ENCODE data around the gene RXRA. TPM values are rescaled to one million over a fixed set of nuclear protein-coding genes. Genes with fewer than 3 reads are reported as not detected.

Gene RXRA
- total RNA-seq, 4 donors from 2014 or later: 39.4 to 81.3 (median 67.4) TPM

DNA sequence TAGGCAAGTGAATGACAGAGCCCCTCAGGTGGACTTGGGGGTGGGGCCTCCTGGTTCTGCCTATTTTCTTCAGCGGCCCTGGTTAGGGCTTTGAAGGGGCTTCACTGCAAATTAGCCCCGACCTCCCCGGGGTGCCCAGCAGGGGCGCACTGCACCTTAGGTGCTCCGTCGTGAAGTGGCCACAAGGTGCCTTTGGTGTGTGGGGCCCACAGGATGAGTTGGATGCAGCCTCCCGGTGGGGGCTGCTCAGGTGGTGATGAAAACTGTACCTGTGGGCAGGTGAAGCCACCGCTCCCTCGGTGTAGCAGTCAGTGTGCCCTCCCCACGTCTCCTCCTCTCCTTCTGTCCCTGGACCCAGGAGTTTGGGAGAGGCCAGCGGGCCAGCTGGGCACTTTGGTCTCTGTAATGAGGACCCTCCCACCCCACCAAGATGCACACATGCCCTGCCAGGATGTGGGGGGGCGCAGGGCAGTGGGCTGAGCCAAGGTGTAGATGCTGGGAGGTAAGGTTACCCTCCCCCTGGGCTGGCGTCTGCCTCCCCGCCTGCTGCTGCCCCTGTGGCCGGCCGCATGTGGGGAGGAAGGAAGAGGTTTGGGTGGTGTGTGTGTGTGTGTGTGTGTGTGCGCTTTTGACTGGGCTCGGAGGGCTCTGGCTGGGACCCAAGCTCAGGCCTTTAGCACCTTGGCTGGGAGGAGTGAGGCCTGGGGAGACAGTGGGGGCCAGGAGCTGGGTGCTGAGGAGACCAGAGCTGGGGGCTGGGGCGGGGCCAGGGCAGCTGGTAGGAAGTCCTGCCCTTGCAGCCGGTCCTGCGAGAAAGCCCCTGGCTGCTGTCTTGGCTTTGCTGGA is 55.6 kb downstream of the RXRA start:
- Histone ChIP-seq H3K9me3 (no peaks in the 10 kb centered on the region), H3K4me1 (peaks cover 54 to 100% of the 10 kb centered on the region in 2 donors), H3K4me3 (replicated peaks in 1 of 3) (no peak overlapping the region), H3K27ac (peak overlapping the region in 1 of 3 donors; percentile 38), H3K36me3 (no peaks in the 10 kb centered on the region), H3K27me3 (no peaks in the 10 kb centered on the region)
- DNase-seq: peak; percentile 58 to 69
- intact Hi-C loops (cut with DNase I): no loop called here
- no peak for TF ChIP-seq POLR2A (IDR thresholded peaks at IDR 0.05)
- TF ChIP-seq, protein P1, sequence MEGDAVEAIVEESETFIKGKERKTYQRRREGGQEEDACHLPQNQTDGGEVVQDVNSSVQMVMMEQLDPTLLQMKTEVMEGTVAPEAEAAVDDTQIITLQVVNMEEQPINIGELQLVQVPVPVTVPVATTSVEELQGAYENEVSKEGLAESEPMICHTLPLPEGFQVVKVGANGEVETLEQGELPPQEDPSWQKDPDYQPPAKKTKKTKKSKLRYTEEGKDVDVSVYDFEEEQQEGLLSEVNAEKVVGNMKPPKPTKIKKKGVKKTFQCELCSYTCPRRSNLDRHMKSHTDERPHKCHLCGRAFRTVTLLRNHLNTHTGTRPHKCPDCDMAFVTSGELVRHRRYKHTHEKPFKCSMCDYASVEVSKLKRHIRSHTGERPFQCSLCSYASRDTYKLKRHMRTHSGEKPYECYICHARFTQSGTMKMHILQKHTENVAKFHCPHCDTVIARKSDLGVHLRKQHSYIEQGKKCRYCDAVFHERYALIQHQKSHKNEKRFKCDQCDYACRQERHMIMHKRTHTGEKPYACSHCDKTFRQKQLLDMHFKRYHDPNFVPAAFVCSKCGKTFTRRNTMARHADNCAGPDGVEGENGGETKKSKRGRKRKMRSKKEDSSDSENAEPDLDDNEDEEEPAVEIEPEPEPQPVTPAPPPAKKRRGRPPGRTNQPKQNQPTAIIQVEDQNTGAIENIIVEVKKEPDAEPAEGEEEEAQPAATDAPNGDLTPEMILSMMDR (IDR thresholded peaks at IDR 0.05): no peak
- WGBS, 2 donors: 41 to 58% methylated on average over 13 to 17 of the region's 21 CpGs

- peaks cover 53 to 100% of the 10 kb centered on the region in 2 donors for H3K4me1 ChIP-seq
- H3K4me3 ChIP-seq (replicated peaks in 1 of 3): no peak overlapping the region
- WGBS, 2 donors: 81 to 82% methylated on average over 9 to 14 of the region's 14 CpGs
- TF ChIP-seq POLR2A (IDR thresholded peaks at IDR 0.05): no peak
- TF ChIP-seq, protein P1 (IDR thresholded peaks at IDR 0.05): no peak
- H3K27me3 ChIP-seq: no peaks in the 10 kb centered on the region
- DNase-seq: no peak
- no peak overlapping the region for H3K27ac ChIP-seq
- no peaks in the 10 kb centered on the region for H3K9me3 ChIP-seq
- no peaks in the 10 kb centered on the region for H3K36me3 ChIP-seq
- intact Hi-C loops (cut with DNase I): no loop called here
These were observed 56.5 kb downstream of the RXRA start for GRCh38 chr9:134382733-134383132.

- H3K27ac ChIP-seq: no peak overlapping the region
- no peak for TF ChIP-seq POLR2A (IDR thresholded peaks at IDR 0.05)
- TF ChIP-seq, protein P1 (IDR thresholded peaks at IDR 0.05): no peak
- intact Hi-C loops (cut with DNase I): no loop called here
- peaks cover 49 to 99% of the 10 kb centered on the region in 2 donors for H3K4me1 ChIP-seq
- no peak overlapping the region for H3K4me3 ChIP-seq (replicated peaks in 1 of 3)
- 82 to 100% methylated on average over 2 to 6 of the region's 6 CpGs for WGBS, 2 donors
- no peaks in the 10 kb centered on the region for H3K9me3 ChIP-seq
- DNase-seq: no peak
- H3K27me3 ChIP-seq: no peaks in the 10 kb centered on the region
- no peaks in the 10 kb centered on the region for H3K36me3 ChIP-seq
These were observed 56.9 kb downstream of the RXRA start for GRCh38 chr9:134383148-134383547.

- TF ChIP-seq, protein P1 (IDR thresholded peaks at IDR 0.05): no peak
- no peak for TF ChIP-seq POLR2A (IDR thresholded peaks at IDR 0.05)
- intact Hi-C loops (cut with DNase I): no loop called here
- H3K4me1 ChIP-seq: peaks cover 37 to 99% of the 10 kb centered on the region in 2 donors
- no peaks in the 10 kb centered on the region for H3K27me3 ChIP-seq
- H3K27ac ChIP-seq: no peak overlapping the region
- 65 to 76% methylated on average over 7 of the region's 19 CpGs for WGBS, 2 donors
- H3K36me3 ChIP-seq: no peaks in the 10 kb centered on the region
- no peak overlapping the region for H3K4me3 ChIP-seq (replicated peaks in 1 of 3)
- H3K9me3 ChIP-seq: no peaks in the 10 kb centered on the region
- DNase-seq: no peak
These were observed 58.7 kb downstream of the RXRA start for GRCh38 chr9:134384811-134385479.

- peaks cover 37 to 98% of the 10 kb centered on the region in 2 donors for H3K4me1 ChIP-seq
- 100% methylated on average over 2 of the region's 24 CpGs; no CpG with 5 or more reads in 1 of the 2 donors for WGBS, 2 donors
- H3K4me3 ChIP-seq (replicated peaks in 1 of 3): no peak overlapping the region
- H3K27me3 ChIP-seq: no peaks in the 10 kb centered on the region
- no peak for DNase-seq
- no peak overlapping the region for H3K27ac ChIP-seq
- H3K9me3 ChIP-seq: no peaks in the 10 kb centered on the region
- no peaks in the 10 kb centered on the region for H3K36me3 ChIP-seq
- intact Hi-C loops (cut with DNase I): no loop called here
- TF ChIP-seq, protein P1 (IDR thresholded peaks at IDR 0.05): no peak
- no peak for TF ChIP-seq POLR2A (IDR thresholded peaks at IDR 0.05)
These were observed 59.7 kb downstream of the RXRA start for GRCh38 chr9:134385915-134386314.

Measured in thyroid gland (tissue), 4 donors.